Suprapubic skin (tissue), 4 donors: Measurements from ENCODE around the gene INPP4B. TPM values are rescaled to one million over a fixed set of nuclear protein-coding genes. Genes with fewer than 3 reads are reported as not detected.

ENCODE experiments used
- DNase-seq, 2 donors: peaks; one replicate each; pipeline ENCODE4 v3.0.0-alpha.2; 2019; ENCODE audit warnings: low spot score in 2 of 2
- H3K27ac ChIP-seq: fragments of 200-600 bp; sonication (generic); one replicate; pipeline ENCODE4 v1.5.1; 2019
- H3K27me3 ChIP-seq: fragments of 200-600 bp; sonication (generic); one replicate; pipeline ENCODE4 v1.5.1; 2019
- H3K36me3 ChIP-seq: fragments of 200-600 bp; sonication (generic); one replicate; pipeline ENCODE4 v1.5.1; 2019
- H3K4me1 ChIP-seq: fragments of 200-600 bp; sonication (generic); one replicate; pipeline ENCODE4 v1.5.1; 2019
- H3K4me3 ChIP-seq: fragments of 200-600 bp; sonication (generic); one replicate; pipeline ENCODE4 v1.5.1; 2019; ENCODE audit warnings: mild to moderate bottlenecking
- H3K9me3 ChIP-seq: fragments of 200-600 bp; sonication (generic); one replicate; pipeline ENCODE4 v1.5.1; 2019
- EP300 ChIP-seq: sonication (generic); formaldehyde crosslinking; IDR thresholded peaks from one replicate; pipeline ENCODE4 v1.6.1; 2017; ENCODE audit warnings: antibody characterized with exemption
- POLR2A ChIP-seq, 2 donors: fragments of 450-650 bp; IDR thresholded peaks; one replicate each; pipeline ENCODE4 v1.6.1; 2017; ENCODE audit warnings: antibody characterized with exemption in 2 of 2, mild to moderate bottlenecking in 2 of 2, moderate library complexity in 2 of 2
- POLR2AphosphoS5 ChIP-seq, 3 donors: sonication (generic); formaldehyde crosslinking; IDR thresholded peaks; one replicate each; pipeline ENCODE4 v1.6.1; 2017; ENCODE audit warnings: antibody characterized with exemption in 3 of 3
- WGBS: methylation state at CpG from one replicate; pipeline ENCODE4 v1.1.5; 2018; 5-methylcytosine and 5-hydroxymethylcytosine counted together
- total RNA-seq, 4 donors: library from RNA; depleted of rRNA; stranded (reverse); fragments of >200 nt; gene quantifications; one replicate each; pipeline ENCODE4 v1.1.0, GENCODE V29; 2016
- TF ChIP-seq, protein P1 (sequence below), 2 donors: fragments of 200-600 bp in 1 of 2; fragments of 450-650 bp in 1 of 2; sonication (generic) in 1 of 2; IDR thresholded peaks; one replicate each; pipeline ENCODE4 v1.5.1; 2016 to 2019; ENCODE audit warnings: antibody characterized with exemption in 2 of 2, mild to moderate bottlenecking in 1 of 2, moderate library complexity in 1 of 2

INPP4B gene
- total RNA-seq, 4 donors from 2014 or later, result 12.4 to 27.4 (median 17.4) TPM

DNA sequence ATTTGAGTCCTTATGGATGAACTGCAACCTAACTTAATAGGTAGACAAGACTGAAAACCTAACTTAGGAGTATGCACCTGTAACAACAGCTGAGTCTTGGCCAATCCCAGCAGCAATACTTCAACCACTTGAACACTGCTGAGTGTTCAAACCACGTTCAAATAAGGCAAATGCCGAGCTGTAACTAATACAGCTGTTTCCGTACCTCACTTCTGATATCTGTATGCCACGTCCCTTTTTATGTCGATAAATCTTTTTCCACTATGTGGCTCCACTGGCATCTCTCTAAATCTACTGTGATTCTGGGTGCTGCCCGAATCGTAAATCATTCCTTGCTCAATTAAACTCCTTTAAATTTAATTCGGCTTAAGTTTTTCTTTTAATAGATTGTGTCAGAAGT lies 459.7 kb downstream of the INPP4B start:
- no peaks in the 10 kb centered on the region for H3K36me3 ChIP-seq
- H3K27me3 ChIP-seq, result no peaks in the 10 kb centered on the region
- H3K27ac ChIP-seq, result no peak overlapping the region
- H3K9me3 ChIP-seq, result no peaks in the 10 kb centered on the region
- TF ChIP-seq, protein P1, sequence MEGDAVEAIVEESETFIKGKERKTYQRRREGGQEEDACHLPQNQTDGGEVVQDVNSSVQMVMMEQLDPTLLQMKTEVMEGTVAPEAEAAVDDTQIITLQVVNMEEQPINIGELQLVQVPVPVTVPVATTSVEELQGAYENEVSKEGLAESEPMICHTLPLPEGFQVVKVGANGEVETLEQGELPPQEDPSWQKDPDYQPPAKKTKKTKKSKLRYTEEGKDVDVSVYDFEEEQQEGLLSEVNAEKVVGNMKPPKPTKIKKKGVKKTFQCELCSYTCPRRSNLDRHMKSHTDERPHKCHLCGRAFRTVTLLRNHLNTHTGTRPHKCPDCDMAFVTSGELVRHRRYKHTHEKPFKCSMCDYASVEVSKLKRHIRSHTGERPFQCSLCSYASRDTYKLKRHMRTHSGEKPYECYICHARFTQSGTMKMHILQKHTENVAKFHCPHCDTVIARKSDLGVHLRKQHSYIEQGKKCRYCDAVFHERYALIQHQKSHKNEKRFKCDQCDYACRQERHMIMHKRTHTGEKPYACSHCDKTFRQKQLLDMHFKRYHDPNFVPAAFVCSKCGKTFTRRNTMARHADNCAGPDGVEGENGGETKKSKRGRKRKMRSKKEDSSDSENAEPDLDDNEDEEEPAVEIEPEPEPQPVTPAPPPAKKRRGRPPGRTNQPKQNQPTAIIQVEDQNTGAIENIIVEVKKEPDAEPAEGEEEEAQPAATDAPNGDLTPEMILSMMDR (IDR thresholded peaks at IDR 0.05), result no peak
- TF ChIP-seq EP300 (no peak), POLR2A (IDR thresholded peaks at IDR 0.05) (no peak), POLR2AphosphoS5 (IDR thresholded peaks at IDR 0.05) (no peak)
- H3K4me1 ChIP-seq, result no peaks in the 10 kb centered on the region
- DNase-seq, result no peak
- 90% methylated on average over 8 of the region's 8 CpGs for WGBS
- no peak overlapping the region for H3K4me3 ChIP-seq

DNA sequence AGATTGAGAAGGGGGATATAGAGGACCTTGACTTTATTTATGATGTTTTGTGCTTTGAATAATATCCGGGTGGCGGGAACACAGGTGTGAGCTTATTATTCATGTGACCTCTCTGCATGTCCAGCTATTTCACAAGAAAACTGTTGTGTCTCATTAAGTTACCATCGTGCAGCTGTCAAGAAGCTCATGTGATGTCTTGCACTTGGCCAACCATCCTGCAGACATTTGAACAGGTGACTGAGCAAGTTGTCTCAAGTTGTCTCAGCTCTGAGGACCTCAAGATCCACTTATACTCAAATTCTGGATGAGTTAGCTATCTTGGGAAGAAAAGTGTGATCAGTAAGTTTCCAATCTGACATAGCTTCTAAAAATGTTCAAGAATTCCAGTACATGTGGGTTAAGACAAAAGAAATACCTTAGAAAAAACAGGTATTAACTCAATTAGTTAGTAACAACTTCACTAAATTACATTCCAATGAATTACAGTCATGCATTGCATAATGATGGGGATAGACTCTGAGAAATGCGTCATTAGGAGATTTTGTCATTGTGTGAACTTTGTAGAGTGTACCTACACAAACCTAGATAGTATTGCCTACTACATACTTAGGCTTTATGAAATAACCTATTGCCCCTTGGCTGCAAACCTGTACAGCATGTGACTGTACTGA lies 462.2 kb downstream of the INPP4B start:
- no peak overlapping the region for H3K27ac ChIP-seq
- no peaks in the 10 kb centered on the region for H3K36me3 ChIP-seq
- H3K27me3 ChIP-seq, result no peaks in the 10 kb centered on the region
- H3K9me3 ChIP-seq, result no peaks in the 10 kb centered on the region
- TF ChIP-seq POLR2A (IDR thresholded peaks at IDR 0.05), result no peak
- TF ChIP-seq EP300, result no peak
- TF ChIP-seq POLR2AphosphoS5 (IDR thresholded peaks at IDR 0.05), result no peak
- TF ChIP-seq, protein P1 (IDR thresholded peaks at IDR 0.05), result no peak
- 85% methylated on average over 4 of the region's 4 CpGs for WGBS
- DNase-seq, result no peak
- no peak overlapping the region for H3K4me3 ChIP-seq
- H3K4me1 ChIP-seq, result peaks cover 17% of the 10 kb centered on the region

DNA sequence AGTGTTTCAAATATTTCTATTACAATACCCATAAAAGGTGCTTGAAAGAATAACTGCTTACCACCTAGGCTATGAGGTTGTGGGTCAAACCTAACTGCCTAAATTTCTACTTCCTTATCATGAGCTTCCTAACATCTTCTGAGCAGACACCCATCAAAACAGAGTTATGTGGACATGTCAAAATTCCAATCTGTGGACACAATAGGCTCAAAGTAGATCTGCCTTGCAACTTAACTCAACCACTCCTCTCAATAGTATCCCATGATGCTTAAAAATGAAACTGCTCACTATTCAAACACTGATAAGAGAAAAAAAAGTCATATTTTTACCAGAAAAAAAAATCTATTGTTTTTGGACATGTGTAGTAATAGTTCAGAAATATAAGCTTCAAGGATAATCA lies 462.7 kb downstream of the INPP4B start:
- Histone ChIP-seq H3K9me3 (no peaks in the 10 kb centered on the region), H3K4me1 (peaks cover 18% of the 10 kb centered on the region), H3K36me3 (no peaks in the 10 kb centered on the region), H3K4me3 (no peak overlapping the region), H3K27me3 (no peaks in the 10 kb centered on the region), H3K27ac (no peak overlapping the region)
- TF ChIP-seq POLR2A (IDR thresholded peaks at IDR 0.05) (no peak), POLR2AphosphoS5 (IDR thresholded peaks at IDR 0.05) (no peak), EP300 (no peak)
- TF ChIP-seq, protein P1 (IDR thresholded peaks at IDR 0.05), result no peak
- no peak for DNase-seq

DNA sequence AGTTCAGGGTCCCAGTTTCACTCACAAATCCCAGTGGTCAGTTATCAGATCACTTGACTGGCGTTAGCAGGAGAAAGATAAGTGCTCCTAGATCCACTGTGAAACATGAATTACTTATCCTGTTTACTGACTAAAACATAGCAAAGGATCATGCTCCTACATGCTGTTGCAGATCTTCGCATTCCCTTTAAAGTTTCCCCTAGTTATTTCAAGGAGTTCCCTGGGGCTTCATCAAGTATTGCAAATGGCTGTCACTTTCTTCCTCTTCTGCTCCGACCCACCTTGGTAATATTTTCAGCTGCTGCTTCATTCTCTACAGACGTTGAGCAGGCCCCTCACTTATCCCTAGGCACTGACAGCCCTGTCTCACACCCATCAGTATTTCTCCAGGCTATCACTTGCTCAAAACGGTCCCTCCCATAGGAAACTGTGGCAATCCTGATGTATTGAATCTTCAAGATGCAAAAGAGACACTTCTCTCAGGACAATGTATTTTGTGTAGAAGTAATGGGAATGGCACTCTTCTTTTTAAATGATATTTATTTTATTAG lies 466.0 kb downstream of the INPP4B start:
- Histone ChIP-seq H3K4me3 (no peak overlapping the region), H3K36me3 (no peaks in the 10 kb centered on the region), H3K4me1 (peaks cover 18% of the 10 kb centered on the region), H3K27me3 (no peaks in the 10 kb centered on the region), H3K9me3 (no peaks in the 10 kb centered on the region), H3K27ac (peak overlapping the region; percentile 3)
- DNase-seq, result no peak
- WGBS, result 45% methylated on average over 5 of the region's 5 CpGs
- TF ChIP-seq POLR2AphosphoS5 (IDR thresholded peaks at IDR 0.05), result no peak

DNA sequence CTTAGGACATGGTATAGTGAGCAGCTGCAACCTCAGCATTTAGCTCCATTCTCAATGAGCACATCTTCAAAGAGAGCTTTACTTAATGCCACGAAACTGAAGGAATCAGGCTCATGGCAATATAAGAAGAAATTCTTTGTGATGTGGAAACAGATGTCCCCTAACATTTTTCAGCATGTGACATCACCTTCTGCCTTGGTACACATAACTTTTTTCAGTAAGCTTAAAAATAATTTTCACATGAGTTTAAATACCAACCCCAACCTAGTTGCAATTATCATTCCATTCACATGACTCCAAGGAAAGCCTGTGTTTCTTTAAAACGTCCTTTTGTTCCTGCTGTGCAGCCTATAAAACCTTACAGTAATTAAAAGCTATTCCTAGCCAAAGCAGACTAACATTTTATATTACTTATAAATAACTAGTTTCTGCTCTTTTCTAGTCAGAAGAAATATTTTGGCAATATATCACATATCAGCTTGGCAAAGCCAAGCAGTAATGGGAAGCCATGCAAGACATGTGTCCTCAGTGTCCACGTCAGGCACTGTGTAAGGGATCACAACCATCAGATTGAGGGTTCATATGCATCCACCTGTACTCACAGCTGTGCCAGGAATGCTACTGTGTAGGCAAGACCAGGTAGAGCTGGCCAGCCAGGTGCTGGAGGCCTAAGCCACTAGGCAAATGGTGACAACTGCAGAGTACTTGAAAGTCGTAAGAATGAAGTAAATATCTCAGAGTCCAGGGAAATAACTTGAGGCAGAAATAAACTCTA lies 466.6 kb downstream of the INPP4B start:
- no peak overlapping the region for H3K4me3 ChIP-seq
- TF ChIP-seq EP300 (no peak), POLR2A (IDR thresholded peaks at IDR 0.05) (no peak), POLR2AphosphoS5 (IDR thresholded peaks at IDR 0.05) (no peak)
- TF ChIP-seq, protein P1 (IDR thresholded peaks at IDR 0.05), result no peak
- WGBS, result 37% methylated on average over 4 of the region's 4 CpGs
- no peak for DNase-seq
- no peaks in the 10 kb centered on the region for H3K9me3 ChIP-seq
- no peaks in the 10 kb centered on the region for H3K27me3 ChIP-seq
- H3K36me3 ChIP-seq, result no peaks in the 10 kb centered on the region
- peaks cover 18% of the 10 kb centered on the region for H3K4me1 ChIP-seq
- peak overlapping the region; percentile 3 for H3K27ac ChIP-seq
